Stimulated activated CD4-positive, alpha-beta T cell treated with anti-CD3 and anti-CD28 coated beads, Interleukin-2, amount 100 ng/mL, for 4 hours (primary cell): ENCODE measurements around the gene PACS2.
"Not testable (repeated sequence)": the region's sequence is repeated elsewhere in the genome, so short reads cannot be mapped to it uniquely, and the experiment has no call there.

Experiments
- DNase-seq: peaks from one replicate; pipeline ENCODE4 v3.0.0-alpha.2; 2020; ENCODE audit warnings: low read depth

PACS2 gene

GRCh38 chr14:105288936-105289335, 25.6 kb upstream of the PACS2 start:
- DNase-seq: not testable (repeated sequence)

GRCh38 chr14:105290621-105291346, 23.8 kb upstream of the PACS2 start:
- no peak for DNase-seq

GRCh38 chr14:105292826-105293711, 21.5 kb upstream of the PACS2 start:
- no peak for DNase-seq

- no peak for DNase-seq
These were observed 20.4 kb upstream of the PACS2 start for GRCh38 chr14:105294142-105294597.

GRCh38 chr14:105297311-105297710, 17.2 kb upstream of the PACS2 start:
- not testable (repeated sequence) for DNase-seq

GRCh38 chr14:105299654-105300541, 14.7 kb upstream of the PACS2 start:
- DNase-seq: no peak

- peak; percentile 96 for DNase-seq
These were observed 13.9 kb upstream of the PACS2 start, which contains the start of gene BRF1 for GRCh38 chr14:105300542-105301102. Gene BRF1 (minus strand): TSS chr14:105301001. CDS start chr14:105300629, 372 bp downstream.

- DNase-seq: peak; percentile 99
These were observed 13.2 kb upstream of the PACS2 start for GRCh38 chr14:105301103-105301914.

- not testable (repeated sequence) for DNase-seq
These were observed 12.7 kb upstream of the PACS2 start for GRCh38 chr14:105301915-105302249.

GRCh38 chr14:105303949-105304348, 10.6 kb upstream of the PACS2 start:
- DNase-seq: no peak

- DNase-seq: no peak
These were observed 10.0 kb upstream of the PACS2 start for GRCh38 chr14:105304565-105304964.

- no peak for DNase-seq
These were observed 9.2 kb upstream of the PACS2 start for GRCh38 chr14:105305345-105305744.

- no peak for DNase-seq
These were observed 8.8 kb upstream of the PACS2 start for GRCh38 chr14:105305791-105306190.

- DNase-seq: no peak
These were observed 7.4 kb upstream of the PACS2 start for GRCh38 chr14:105307052-105307727.

- DNase-seq: no peak
These were observed 5.2 kb upstream of the PACS2 start for GRCh38 chr14:105309371-105309770.

GRCh38 chr14:105311838-105312237, 2.7 kb upstream of the PACS2 start:
- DNase-seq: no peak

- no peak for DNase-seq
These were observed 1.6 kb upstream of the PACS2 start for GRCh38 chr14:105312973-105313372.

- DNase-seq: no peak
These were observed 914 bp upstream of the PACS2 start for GRCh38 chr14:105313381-105314286.

GRCh38 chr14:105315211-105315721, 718 bp downstream of the PACS2 start:
- no peak for DNase-seq
